ENCODE results near the gene IGLON5.

- TF ChIP-seq CTCF (IDR thresholded peaks at IDR 0.05), result no peak
- peak in 1 of 4 donors; percentile 8 for TF ChIP-seq POLR2A (IDR thresholded peaks at IDR 0.05)
- TF ChIP-seq EP300 (IDR thresholded peaks at IDR 0.05), result no peak
Observed at GRCh38 chr19:51327066-51328001, 15.9 kb downstream of the IGLON5 start.
